Urinary bladder (tissue), 4 donors: ENCODE data around the gene SHF. TPM values are rescaled to one million over a fixed set of nuclear protein-coding genes. Genes with fewer than 3 reads are reported as not detected.

ENCODE experiments used
- DNase-seq: peaks from one replicate; pipeline ENCODE4 v3.0.0-alpha.2; 2015; ENCODE audit errors: extremely low spot score
- H3K27ac ChIP-seq: one replicate; pipeline ENCODE4 v1.5.1; 2013; ENCODE audit warnings: low read depth, mild to moderate bottlenecking, moderate library complexity
- H3K36me3 ChIP-seq: one replicate; pipeline ENCODE4 v1.6.1; 2013; ENCODE audit warnings: mild to moderate bottlenecking, moderate library complexity; ENCODE audit not compliant: insufficient read depth
- H3K4me1 ChIP-seq: one replicate; pipeline ENCODE4 v1.6.1; 2013; ENCODE audit warnings: mild to moderate bottlenecking, moderate library complexity; ENCODE audit not compliant: insufficient read depth
- H3K4me3 ChIP-seq: one replicate; pipeline ENCODE4 v1.5.1; 2013; ENCODE audit warnings: low read depth, low read length
- WGBS: extraction: QIAGEN DNeasy Blood & Tissue Kit; methylation state at CpG from one replicate; pipeline ENCODE4 v1.1.7; 2013; 5-methylcytosine and 5-hydroxymethylcytosine counted together
- polyA plus RNA-seq: library from polyadenylated mRNA; stranded (reverse); fragments of 200-250 nt; gene quantifications from one replicate; pipeline ENCODE4 v1.2.3, GENCODE V29; 2013
- total RNA-seq: library from RNA; depleted of rRNA; stranded (reverse); fragments of >200 nt; gene quantifications from one replicate; pipeline ENCODE4 v1.2.3, GENCODE V29; 2014
- donor health status: healthy with polysubstance abuse.
- donor health status: healthy.

The SHF gene
- total and polyA plus RNA-seq, 2 donors: 11.4 to 13.4 TPM

GRCh38 chr15:45171912-45172311 is 15.9 kb downstream of the SHF start:
- WGBS: 95% methylated on average over 12 of the region's 12 CpGs
- Histone ChIP-seq H3K36me3 (no peaks in the 10 kb centered on the region), H3K4me3 (no peak overlapping the region)

DNA sequence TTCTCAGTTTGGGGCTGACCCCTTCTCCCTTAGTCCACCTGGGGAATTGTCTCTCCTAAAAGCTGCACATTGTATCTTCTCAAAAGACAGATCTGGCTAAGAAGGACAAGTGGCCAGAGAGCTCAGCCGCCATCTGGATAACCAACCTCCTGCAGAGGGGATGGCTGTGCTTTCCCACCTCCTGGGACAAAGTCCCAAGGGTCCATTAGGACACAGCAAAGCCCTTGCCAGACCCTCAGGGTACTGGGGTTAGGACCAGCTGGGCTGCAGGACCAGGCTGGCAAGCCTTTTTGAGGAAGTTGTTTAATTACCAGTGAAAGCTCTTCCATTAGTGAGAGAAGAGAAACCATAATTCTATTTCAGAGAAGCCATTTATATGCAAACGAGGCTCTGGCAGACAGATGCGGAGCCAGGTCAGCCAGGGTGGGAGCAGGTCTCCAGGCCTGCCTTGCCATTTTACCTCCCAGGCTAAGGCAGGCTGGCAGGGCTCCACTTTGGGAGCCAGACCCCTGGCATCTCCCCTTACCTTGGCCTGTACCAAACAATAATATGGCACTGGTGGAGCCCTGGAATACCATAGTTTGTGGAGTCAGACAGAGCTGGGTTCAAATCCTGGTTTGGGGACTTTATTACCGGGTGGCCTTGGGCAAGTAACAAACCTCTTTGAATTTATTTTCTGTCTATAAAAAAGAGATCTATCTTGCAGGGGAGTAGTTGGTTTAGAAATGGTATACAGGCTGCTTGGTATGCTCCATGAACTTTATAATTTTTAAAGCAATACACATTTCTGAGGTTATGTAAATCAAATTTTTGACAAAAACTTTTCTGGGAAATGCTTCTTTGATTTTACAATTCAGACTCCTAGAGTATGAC is 17.9 kb downstream of the SHF start:
- WGBS: 77% methylated on average over 4 of the region's 4 CpGs
- H3K4me1 ChIP-seq: no peaks in the 10 kb centered on the region
- no peaks in the 10 kb centered on the region for H3K36me3 ChIP-seq
- H3K4me3 ChIP-seq: no peak overlapping the region
- no peak for DNase-seq
- H3K27ac ChIP-seq: no peak overlapping the region

More at GRCh38 chr15:45171912-45172311, 15.9 kb downstream of the SHF start:
- no peak for DNase-seq
- Histone ChIP-seq H3K4me1 (no peaks in the 10 kb centered on the region), H3K27ac (no peak overlapping the region)

DNA sequence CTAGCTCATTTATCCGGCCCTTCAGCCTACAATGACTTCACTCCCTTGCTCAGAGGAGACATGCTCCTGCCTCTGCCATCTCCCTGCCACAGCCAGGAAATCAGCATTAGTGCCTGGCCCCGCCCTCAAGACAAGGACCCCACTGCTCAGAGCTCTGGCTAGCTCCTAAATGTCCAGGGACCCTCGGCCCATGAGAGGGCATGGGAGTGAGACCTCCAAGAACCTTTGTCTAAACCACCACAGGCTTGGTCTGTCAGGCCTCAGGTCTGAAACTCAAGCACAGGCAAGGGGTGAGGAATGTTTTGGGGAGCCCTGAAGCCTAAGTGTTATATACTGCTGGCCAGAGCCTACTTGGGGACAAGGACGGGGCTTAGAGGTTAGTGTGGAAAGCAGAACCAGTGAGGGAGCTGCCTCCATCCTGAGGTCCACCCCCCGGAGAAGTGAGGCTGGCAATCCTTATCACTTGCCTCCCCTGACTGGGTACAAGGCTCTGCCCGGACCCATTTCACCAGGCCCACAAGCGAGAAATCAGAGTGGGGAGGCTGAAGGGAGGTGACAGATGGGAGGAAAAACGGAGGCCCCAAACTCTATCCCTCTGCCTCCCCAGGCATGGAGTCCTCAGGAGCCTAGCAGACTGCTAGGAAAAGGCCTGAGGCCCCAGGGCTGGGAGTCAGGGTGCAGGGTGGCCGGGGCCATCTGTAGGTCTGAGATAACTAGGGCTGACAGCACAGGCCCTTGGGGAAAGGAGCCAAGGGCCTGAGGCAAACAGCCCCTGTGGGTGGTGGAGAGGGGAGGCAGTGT is 18.8 kb downstream of the SHF start:
- Histone ChIP-seq H3K27ac (no peak overlapping the region), H3K36me3 (no peaks in the 10 kb centered on the region), H3K4me3 (no peak overlapping the region), H3K4me1 (no peaks in the 10 kb centered on the region)
- whole genome bisulfite sequencing: 88% methylated on average over 9 of the region's 9 CpGs
- no peak for DNase-seq

DNA sequence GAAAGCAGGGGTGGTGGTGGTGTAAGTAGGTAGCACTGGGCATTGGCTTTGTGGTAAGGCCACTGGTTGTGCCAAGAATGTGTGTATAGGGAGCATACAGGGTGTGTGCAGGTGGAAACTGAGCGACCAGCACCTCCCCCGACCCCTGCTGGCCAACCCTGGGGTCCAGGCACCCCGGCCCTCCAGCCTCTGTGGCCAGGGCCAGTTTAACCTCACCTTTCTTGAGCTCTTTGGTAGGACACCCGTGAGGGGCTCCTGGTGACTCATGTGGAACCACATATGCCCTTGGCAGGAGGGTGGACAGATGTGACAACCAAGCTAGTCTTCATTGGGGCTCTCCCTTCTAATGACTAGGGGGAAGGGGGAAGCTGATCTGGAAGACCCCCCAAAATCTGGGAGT is 19.5 kb downstream of the SHF start:
- H3K4me3 ChIP-seq: no peak overlapping the region
- H3K27ac ChIP-seq: no peak overlapping the region
- WGBS: 95% methylated on average over 4 of the region's 4 CpGs
- H3K36me3 ChIP-seq: no peaks in the 10 kb centered on the region
- DNase-seq: no peak
- no peaks in the 10 kb centered on the region for H3K4me1 ChIP-seq

DNA sequence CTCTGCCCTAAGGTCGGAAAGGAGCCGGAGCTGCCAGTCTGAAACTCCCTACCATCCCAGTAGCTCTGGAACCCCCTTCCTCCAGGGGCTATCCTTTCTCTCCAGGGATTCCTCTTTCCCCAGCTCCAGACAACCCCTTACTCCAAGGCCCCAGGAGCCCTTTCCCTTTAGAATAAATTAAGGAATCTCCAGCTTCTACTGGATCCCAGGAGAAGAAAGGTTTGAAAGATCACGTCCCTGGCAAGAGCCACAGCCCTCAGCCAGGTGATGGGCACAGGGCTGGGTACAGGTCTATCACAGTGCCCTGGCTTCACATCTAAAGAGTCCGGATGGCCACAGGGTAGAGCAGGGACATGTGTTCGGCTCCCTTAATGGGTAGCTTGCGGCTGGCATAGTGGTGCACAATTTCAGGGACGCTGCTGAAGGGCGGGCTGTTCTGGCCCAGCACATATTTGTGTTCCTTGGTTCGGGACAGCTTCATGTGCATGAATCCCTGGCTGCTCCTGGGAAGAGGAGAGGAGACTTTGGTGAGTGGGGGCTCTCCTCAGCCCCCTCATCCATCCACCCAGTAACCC is 20.0 kb downstream of the SHF start:
- Histone ChIP-seq H3K27ac (peak overlapping the region; percentile 96), H3K4me3 (peak overlapping the region; percentile 65), H3K4me1 (no peaks in the 10 kb centered on the region), H3K36me3 (no peaks in the 10 kb centered on the region)
- DNase-seq: no peak
- WGBS: 65% methylated on average over 9 of the region's 9 CpGs

DNA sequence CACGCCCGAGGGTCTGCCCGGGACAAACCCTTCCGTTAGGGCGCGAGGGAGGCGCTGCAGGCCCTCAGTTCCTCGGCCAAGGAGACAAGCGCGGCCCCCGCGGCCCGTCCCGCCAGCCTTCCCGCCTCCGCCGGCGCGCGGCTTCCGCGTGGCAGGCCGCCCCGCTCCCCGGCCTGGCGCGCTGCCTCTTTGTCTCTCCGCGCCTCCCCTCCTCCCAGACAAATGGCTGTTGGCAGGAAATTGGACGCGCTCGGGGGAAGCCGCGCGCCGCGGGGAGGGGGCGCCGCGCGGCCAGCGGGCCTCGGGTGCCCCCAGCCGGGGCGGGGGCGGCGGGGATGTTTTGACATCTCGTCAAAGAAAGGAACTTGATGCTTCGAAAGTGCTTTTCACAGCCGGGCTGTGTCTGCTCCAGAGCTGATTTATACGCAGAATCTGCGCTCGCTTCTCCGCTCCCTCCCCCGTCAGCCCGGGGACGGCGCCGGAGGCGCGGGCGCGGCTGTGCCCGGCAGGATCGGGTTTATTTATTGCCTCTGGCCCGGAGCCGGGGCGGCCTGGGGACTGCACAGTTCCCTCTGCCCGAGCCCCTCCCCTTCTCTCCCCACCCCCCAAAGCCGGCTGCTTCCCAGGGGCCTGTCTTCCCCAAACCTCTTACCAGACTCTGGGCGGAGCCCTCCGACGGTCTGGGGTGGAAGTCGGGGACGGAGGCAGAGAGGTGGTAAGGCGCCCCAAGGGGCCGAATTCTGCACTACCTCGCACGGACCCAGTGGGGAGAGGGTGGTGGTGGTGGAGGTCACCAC is 20.7 kb downstream of the SHF start:
- peak; percentile 69 for DNase-seq
- H3K27ac ChIP-seq: peak overlapping the region; percentile 96
- H3K36me3 ChIP-seq: no peaks in the 10 kb centered on the region
- WGBS: under 1% methylated on average over 79 of the region's 79 CpGs
- peak overlapping the region; percentile 65 for H3K4me3 ChIP-seq
- H3K4me1 ChIP-seq: no peaks in the 10 kb centered on the region

GRCh38 chr15:45165536-45165935 is 22.2 kb downstream of the SHF start:
- no peak for DNase-seq
- Histone ChIP-seq H3K36me3 (no peaks in the 10 kb centered on the region), H3K4me1 (no peaks in the 10 kb centered on the region), H3K4me3 (no peak overlapping the region), H3K27ac (no peak overlapping the region)
- 67% methylated on average over 5 of the region's 5 CpGs for WGBS

- H3K4me3 ChIP-seq: no peak overlapping the region
- no peaks in the 10 kb centered on the region for H3K36me3 ChIP-seq
- no peaks in the 10 kb centered on the region for H3K4me1 ChIP-seq
- no peak overlapping the region for H3K27ac ChIP-seq
- 100% methylated on average over 1 of the region's 1 CpG for WGBS
- DNase-seq: no peak
Observed at GRCh38 chr15:45164914-45165313, 22.9 kb downstream of the SHF start.

DNA sequence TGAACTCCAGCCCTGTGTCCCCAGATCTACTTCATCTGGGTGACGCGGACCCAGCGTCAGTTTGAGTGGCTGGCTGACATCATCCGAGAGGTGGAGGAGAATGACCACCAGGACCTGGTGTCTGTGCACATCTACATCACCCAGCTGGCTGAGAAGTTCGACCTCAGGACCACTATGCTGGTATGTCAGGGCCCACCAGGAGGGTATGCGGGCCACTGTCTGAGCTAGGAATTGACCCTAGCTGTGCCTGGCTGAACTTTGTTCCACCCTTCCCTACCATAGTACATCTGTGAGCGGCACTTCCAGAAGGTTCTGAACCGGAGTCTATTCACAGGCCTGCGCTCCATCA is 24.3 kb downstream of the SHF start:
- H3K36me3 ChIP-seq: no peaks in the 10 kb centered on the region
- H3K27ac ChIP-seq: no peak overlapping the region
- no peak overlapping the region for H3K4me3 ChIP-seq
- H3K4me1 ChIP-seq: no peaks in the 10 kb centered on the region
- 84% methylated on average over 9 of the region's 9 CpGs for WGBS
- DNase-seq: no peak

- peak; percentile 50 for DNase-seq
- WGBS: 8% methylated on average over 7 of the region's 7 CpGs
Observed at GRCh38 chr15:45162771-45163507, 24.8 kb downstream of the SHF start.

DNA sequence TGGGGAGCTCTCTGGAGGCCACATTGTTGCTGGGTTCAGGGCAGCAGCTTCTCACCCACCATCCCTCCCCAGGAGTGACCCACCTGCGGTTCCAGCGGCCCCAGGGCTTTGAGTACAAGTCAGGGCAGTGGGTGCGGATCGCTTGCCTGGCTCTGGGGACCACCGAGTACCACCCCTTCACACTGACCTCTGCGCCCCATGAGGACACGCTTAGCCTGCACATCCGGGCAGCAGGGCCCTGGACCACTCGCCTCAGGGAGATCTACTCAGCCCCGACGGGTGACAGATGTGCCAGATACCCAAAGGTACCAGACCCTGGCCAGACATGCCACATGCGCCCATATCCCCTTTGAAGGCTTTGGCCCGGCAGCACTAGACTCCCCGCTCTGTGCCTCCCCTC is 26.1 kb downstream of the SHF start:
- H3K4me1 ChIP-seq: no peaks in the 10 kb centered on the region
- DNase-seq: no peak
- 91% methylated on average over 14 of the region's 14 CpGs for WGBS
- H3K27ac ChIP-seq: no peak overlapping the region
- no peaks in the 10 kb centered on the region for H3K36me3 ChIP-seq
- H3K4me3 ChIP-seq: no peak overlapping the region

More at GRCh38 chr15:45162771-45163507, 24.8 kb downstream of the SHF start:
- no peaks in the 10 kb centered on the region for H3K36me3 ChIP-seq
- H3K27ac ChIP-seq: no peak overlapping the region
- no peak overlapping the region for H3K4me3 ChIP-seq
- no peaks in the 10 kb centered on the region for H3K4me1 ChIP-seq

GRCh38 chr15:45157974-45158373 is 29.8 kb downstream of the SHF start:
- H3K4me1 ChIP-seq: no peaks in the 10 kb centered on the region
- H3K27ac ChIP-seq: no peak overlapping the region
- no peak overlapping the region for H3K4me3 ChIP-seq
- 70% methylated on average over 1 of the region's 1 CpG for WGBS
- DNase-seq: no peak
- H3K36me3 ChIP-seq: no peaks in the 10 kb centered on the region
